NK-92 treated with Interleukin-12 subunit alpha and Interleukin-12 subunit beta, amount 100 ng/mL, for 24 hours (cell line): ENCODE measurements around the gene PTPRN2.
"Not testable (repeated sequence)": the region's sequence is repeated elsewhere in the genome, so short reads cannot be mapped to it uniquely, and the experiment has no call there.

Source experiments
- DNase-seq: peaks from one replicate; lab custom pipeline; 2025; lab: John Stamatoyannopoulos, UW

The PTPRN2 gene

GRCh38 chr7:157900556-157900955 lies 687.1 kb downstream of the PTPRN2 start:
- no peak for DNase-seq

GRCh38 chr7:157900011-157900410 lies 687.6 kb downstream of the PTPRN2 start:
- DNase-seq = no peak

GRCh38 chr7:157898802-157899505 lies 688.7 kb downstream of the PTPRN2 start:
- no peak for DNase-seq

GRCh38 chr7:157898261-157898660 lies 689.4 kb downstream of the PTPRN2 start:
- DNase-seq = no peak

GRCh38 chr7:157897681-157898080 lies 689.9 kb downstream of the PTPRN2 start:
- DNase-seq = no peak

- DNase-seq = no peak
Measured at GRCh38 chr7:157896774-157897555, 690.7 kb downstream of the PTPRN2 start.

GRCh38 chr7:157896376-157896675 lies 691.3 kb downstream of the PTPRN2 start:
- DNase-seq = not testable (repeated sequence)

- no peak for DNase-seq
Measured at GRCh38 chr7:157895520-157896375, 691.9 kb downstream of the PTPRN2 start.

GRCh38 chr7:157895098-157895497 lies 692.5 kb downstream of the PTPRN2 start:
- not testable (repeated sequence) for DNase-seq

- no peak for DNase-seq
Measured at GRCh38 chr7:157893535-157894044, 694.0 kb downstream of the PTPRN2 start.

GRCh38 chr7:157892751-157893523 lies 694.7 kb downstream of the PTPRN2 start:
- no peak for DNase-seq

GRCh38 chr7:157890921-157891401 lies 696.7 kb downstream of the PTPRN2 start:
- DNase-seq = no peak

- DNase-seq = no peak
Measured at GRCh38 chr7:157889480-157889879, 698.1 kb downstream of the PTPRN2 start.

- no peak for DNase-seq
Measured at GRCh38 chr7:157888579-157888978, 699.0 kb downstream of the PTPRN2 start.

- DNase-seq = no peak
Measured at GRCh38 chr7:157887400-157887799, 700.2 kb downstream of the PTPRN2 start.

- DNase-seq = no peak
Measured at GRCh38 chr7:157886711-157887110, 700.9 kb downstream of the PTPRN2 start.

- no peak for DNase-seq
Measured at GRCh38 chr7:157886266-157886665, 701.4 kb downstream of the PTPRN2 start.

GRCh38 chr7:157885140-157885539 lies 702.5 kb downstream of the PTPRN2 start:
- no peak for DNase-seq

- no peak for DNase-seq
Measured at GRCh38 chr7:157884461-157885062, 703.1 kb downstream of the PTPRN2 start.

GRCh38 chr7:157881048-157881771 lies 706.4 kb downstream of the PTPRN2 start:
- no peak for DNase-seq
